ENCODE data around the gene MRPL23. TPM values are rescaled to one million over a fixed set of nuclear protein-coding genes. Genes with fewer than 3 reads are reported as not detected.

The MRPL23 gene
- total and polyA plus RNA-seq, 2 donors (not counting 3 experiments of a cell fraction or from before 2014, with no cell fraction given), result 72.7 to 222 TPM

DNA sequence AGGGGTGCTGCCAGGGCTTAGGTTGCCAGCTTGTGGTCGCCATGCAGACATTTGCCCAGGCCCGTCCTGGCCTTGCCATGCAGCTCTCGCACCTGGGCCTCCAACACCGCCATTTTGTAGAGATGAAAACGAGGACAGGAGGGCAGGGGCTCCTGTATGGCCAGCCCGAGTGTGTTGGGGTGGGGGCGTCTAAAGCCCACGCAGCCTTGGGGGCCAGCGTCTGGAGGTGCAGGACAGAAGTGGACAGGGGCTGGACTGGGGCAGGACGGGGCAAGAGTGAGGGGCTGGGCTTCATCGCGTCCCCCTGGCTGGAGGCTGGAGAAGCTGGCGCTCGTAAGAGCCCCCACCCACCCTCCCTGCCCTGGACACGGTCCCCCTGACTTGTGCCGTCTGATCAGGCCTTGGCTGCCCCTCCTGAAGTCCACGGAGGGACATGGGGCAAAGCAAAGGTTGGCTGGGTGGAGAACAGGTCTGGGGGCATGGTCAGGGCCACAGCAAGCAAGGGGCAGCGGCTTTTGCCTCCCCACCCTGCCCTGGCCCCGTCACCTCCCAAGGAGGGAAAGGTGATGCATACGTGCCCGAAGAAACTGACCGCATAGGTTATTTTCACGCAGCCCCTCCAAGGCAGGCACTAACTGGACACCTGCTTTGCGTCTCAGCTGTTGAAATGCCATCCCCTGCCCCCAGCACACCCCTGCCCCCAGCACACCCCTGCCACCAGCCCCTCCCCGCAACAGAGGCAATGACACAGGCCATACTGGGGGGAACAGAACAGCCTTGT, 26.8 kb upstream of the MRPL23 start:
- CTCF ChIA-PET, result interaction anchor here (1.1 to 2.3 kb wide), 2 partner anchors 38 kb away, joined by 3 to 20 read pairs; no protein-coding TSS in a partner anchor

DNA sequence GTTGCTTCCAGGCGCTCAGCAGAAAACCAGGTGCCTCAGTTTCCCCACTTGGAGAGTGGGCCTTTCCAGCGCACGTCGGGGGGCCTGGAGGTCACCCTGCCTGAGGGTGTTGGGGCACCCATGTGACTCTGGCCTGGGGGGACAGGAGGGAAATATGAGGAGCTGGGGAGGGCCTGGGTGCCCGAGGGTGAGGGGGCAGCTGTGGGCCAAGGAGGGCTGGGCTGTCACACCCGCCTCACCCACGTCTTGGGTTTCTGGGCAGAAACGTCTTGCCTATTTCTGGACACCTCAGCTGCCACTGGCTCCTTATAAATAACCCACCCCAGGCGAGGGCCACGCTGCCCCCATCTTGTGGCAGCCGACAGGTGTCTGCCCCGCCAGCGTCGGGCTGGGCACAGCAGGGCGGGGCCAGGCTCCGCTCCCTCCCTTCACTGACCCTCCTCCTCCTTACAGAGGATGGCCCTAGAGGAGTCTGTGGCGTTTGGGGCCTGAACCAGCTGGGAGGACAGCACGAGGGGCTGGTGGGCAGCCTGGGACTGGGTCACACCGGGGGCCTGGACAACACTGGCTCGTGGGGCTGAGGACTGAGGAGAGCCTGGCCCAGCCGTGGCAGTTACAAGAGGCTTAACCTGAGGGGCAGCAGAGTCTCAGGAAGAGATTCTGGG, 26.1 kb upstream of the MRPL23 start:
- Histone ChIP-seq H3K4me1 (ENCODE audit: control insufficient read depth, extremely low read depth, insufficient read depth, low read length) (no peaks in the 10 kb centered on the region), H3K4me2 (ENCODE audit: insufficient read depth, low read length) (no peak overlapping the region), H3K4me3 (replicated peaks in 1 of 3; ENCODE audit: insufficient read depth in 1 of 3, low read depth in 1 of 3, low read length in 3 of 3) (no peak overlapping the region), H3K9me1 (replicated peaks; ENCODE audit: control insufficient read depth, extremely low read depth, insufficient read depth, low read length) (no peaks in the 10 kb centered on the region), H3K27ac (ENCODE audit: insufficient read depth, low read depth, low read length) (no peak overlapping the region), H3K27me3 (ENCODE audit: control insufficient read depth in 2 of 2, insufficient read depth in 2 of 2, low read length in 2 of 2) (no peaks in the 10 kb centered on the region), H3K9ac (replicated peaks; ENCODE audit: extremely low read depth, insufficient read depth, low read length) (no peak overlapping the region), H2AFZ (ENCODE audit: low read depth, low read length) (no peak overlapping the region), H3K9me3 (replicated peaks; ENCODE audit: control insufficient read depth, insufficient read depth, low read length) (no peaks in the 10 kb centered on the region), H3K36me3 (ENCODE audit: control insufficient read depth in 2 of 2, extremely low read depth in 1 of 2, insufficient read depth in 2 of 2, low read length in 2 of 2) (no peaks in the 10 kb centered on the region), H3K79me2 (ENCODE audit: control insufficient read depth, insufficient read depth, low read length) (no peaks in the 10 kb centered on the region), H4K20me1 (replicated peaks; ENCODE audit: control insufficient read depth, extremely low read depth, insufficient read depth, low read length) (no peaks in the 10 kb centered on the region)
- no TSS peak for BruUV-seq (replicated peaks)
- no peak for FAIRE-seq
- DNase-seq (ENCODE audit: low read depth, low spot score), result no peak
- dilution Hi-C loops (cut with MboI; ENCODE audit: extremely low pct_ligation_motif_present, low sequenced_read_pairs), result no loop called here
- TF ChIP-seq MYC (IDR thresholded peaks at IDR 0.05; ENCODE audit: low read depth, low read length) (no peak), POLR2A (IDR thresholded peaks at IDR 0.05; ENCODE audit: low read depth, low read length) (no peak), EZH2 (IDR thresholded peaks at IDR 0.05; ENCODE audit: borderline replicate concordance, low read depth, low read length, severe bottlenecking) (no peak), POLR2AphosphoS5 (IDR thresholded peaks at IDR 0.05; ENCODE audit: insufficient read depth, low read depth, low read length) (no peak), JUN (IDR thresholded peaks at IDR 0.05; ENCODE audit: borderline replicate concordance, insufficient read depth, insufficient read length, low read depth) (no peak), GATA2 (IDR thresholded peaks at IDR 0.05; ENCODE audit: insufficient read depth, insufficient read length, low read depth, low read length) (no peak), FOS (IDR thresholded peaks at IDR 0.05; ENCODE audit: borderline replicate concordance, insufficient read depth, low read length) (no peak)
- TF ChIP-seq, protein P1, sequence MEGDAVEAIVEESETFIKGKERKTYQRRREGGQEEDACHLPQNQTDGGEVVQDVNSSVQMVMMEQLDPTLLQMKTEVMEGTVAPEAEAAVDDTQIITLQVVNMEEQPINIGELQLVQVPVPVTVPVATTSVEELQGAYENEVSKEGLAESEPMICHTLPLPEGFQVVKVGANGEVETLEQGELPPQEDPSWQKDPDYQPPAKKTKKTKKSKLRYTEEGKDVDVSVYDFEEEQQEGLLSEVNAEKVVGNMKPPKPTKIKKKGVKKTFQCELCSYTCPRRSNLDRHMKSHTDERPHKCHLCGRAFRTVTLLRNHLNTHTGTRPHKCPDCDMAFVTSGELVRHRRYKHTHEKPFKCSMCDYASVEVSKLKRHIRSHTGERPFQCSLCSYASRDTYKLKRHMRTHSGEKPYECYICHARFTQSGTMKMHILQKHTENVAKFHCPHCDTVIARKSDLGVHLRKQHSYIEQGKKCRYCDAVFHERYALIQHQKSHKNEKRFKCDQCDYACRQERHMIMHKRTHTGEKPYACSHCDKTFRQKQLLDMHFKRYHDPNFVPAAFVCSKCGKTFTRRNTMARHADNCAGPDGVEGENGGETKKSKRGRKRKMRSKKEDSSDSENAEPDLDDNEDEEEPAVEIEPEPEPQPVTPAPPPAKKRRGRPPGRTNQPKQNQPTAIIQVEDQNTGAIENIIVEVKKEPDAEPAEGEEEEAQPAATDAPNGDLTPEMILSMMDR (IDR thresholded peaks at IDR 0.05; ENCODE audit: extremely low read depth in 1 of 2, insufficient read depth in 1 of 2, low read depth in 1 of 2, low read length in 2 of 2), result no peak
- TF ChIP-seq, protein P2, sequence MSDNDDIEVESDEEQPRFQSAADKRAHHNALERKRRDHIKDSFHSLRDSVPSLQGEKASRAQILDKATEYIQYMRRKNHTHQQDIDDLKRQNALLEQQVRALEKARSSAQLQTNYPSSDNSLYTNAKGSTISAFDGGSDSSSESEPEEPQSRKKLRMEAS (IDR thresholded peaks at IDR 0.05; ENCODE audit: insufficient read depth, insufficient read length), result no peak
- intact Hi-C loops (cut with micrococcal nuclease), result no loop called here
- CTCF ChIA-PET, result interaction anchor here (1.0 to 2.3 kb wide), 6 partner anchors 22 to 268 kb away, joined by 3 to 20 read pairs (median 6); no protein-coding TSS in a partner anchor
- POLR2A ChIA-PET, result no interaction called here

More for the DNA sequence above, 26.8 kb upstream of the MRPL23 start:
- no peaks in the 10 kb centered on the region for H4K20me1 ChIP-seq (replicated peaks; ENCODE audit: control insufficient read depth, extremely low read depth, insufficient read depth, low read length)
- no peaks in the 10 kb centered on the region for H3K79me2 ChIP-seq (ENCODE audit: control insufficient read depth, insufficient read depth, low read length)
- no peaks in the 10 kb centered on the region for H3K27me3 ChIP-seq (ENCODE audit: control insufficient read depth in 2 of 2, insufficient read depth in 2 of 2, low read length in 2 of 2)
- no peak overlapping the region for H3K4me2 ChIP-seq (ENCODE audit: insufficient read depth, low read length)
- no peak for TF ChIP-seq MYC (IDR thresholded peaks at IDR 0.05; ENCODE audit: low read depth, low read length)
- TF ChIP-seq JUN (IDR thresholded peaks at IDR 0.05; ENCODE audit: borderline replicate concordance, insufficient read depth, insufficient read length, low read depth), result no peak
- TF ChIP-seq POLR2A (IDR thresholded peaks at IDR 0.05; ENCODE audit: low read depth, low read length), result no peak
- no TSS peak for BruUV-seq (replicated peaks)
- no peak overlapping the region for H3K27ac ChIP-seq (ENCODE audit: insufficient read depth, low read depth, low read length)
- H3K9me3 ChIP-seq (replicated peaks; ENCODE audit: control insufficient read depth, insufficient read depth, low read length), result no peaks in the 10 kb centered on the region
- H3K9ac ChIP-seq (replicated peaks; ENCODE audit: extremely low read depth, insufficient read depth, low read length), result no peak overlapping the region
- no peaks in the 10 kb centered on the region for H3K36me3 ChIP-seq (ENCODE audit: control insufficient read depth in 2 of 2, extremely low read depth in 1 of 2, insufficient read depth in 2 of 2, low read length in 2 of 2)
- no peak for FAIRE-seq
- no peaks in the 10 kb centered on the region for H3K4me1 ChIP-seq (ENCODE audit: control insufficient read depth, extremely low read depth, insufficient read depth, low read length)
- no peak overlapping the region for H2AFZ ChIP-seq (ENCODE audit: low read depth, low read length)
- H3K9me1 ChIP-seq (replicated peaks; ENCODE audit: control insufficient read depth, extremely low read depth, insufficient read depth, low read length), result no peaks in the 10 kb centered on the region
- POLR2A ChIA-PET, result no interaction called here
- intact Hi-C loops (cut with micrococcal nuclease), result no loop called here
- no peak overlapping the region for H3K4me3 ChIP-seq (replicated peaks in 1 of 3; ENCODE audit: insufficient read depth in 1 of 3, low read depth in 1 of 3, low read length in 3 of 3)
- no peak for DNase-seq (ENCODE audit: low read depth, low spot score)
- dilution Hi-C loops (cut with MboI; ENCODE audit: extremely low pct_ligation_motif_present, low sequenced_read_pairs), result no loop called here
